Measurements from ENCODE around the gene MYL10.

DNA sequence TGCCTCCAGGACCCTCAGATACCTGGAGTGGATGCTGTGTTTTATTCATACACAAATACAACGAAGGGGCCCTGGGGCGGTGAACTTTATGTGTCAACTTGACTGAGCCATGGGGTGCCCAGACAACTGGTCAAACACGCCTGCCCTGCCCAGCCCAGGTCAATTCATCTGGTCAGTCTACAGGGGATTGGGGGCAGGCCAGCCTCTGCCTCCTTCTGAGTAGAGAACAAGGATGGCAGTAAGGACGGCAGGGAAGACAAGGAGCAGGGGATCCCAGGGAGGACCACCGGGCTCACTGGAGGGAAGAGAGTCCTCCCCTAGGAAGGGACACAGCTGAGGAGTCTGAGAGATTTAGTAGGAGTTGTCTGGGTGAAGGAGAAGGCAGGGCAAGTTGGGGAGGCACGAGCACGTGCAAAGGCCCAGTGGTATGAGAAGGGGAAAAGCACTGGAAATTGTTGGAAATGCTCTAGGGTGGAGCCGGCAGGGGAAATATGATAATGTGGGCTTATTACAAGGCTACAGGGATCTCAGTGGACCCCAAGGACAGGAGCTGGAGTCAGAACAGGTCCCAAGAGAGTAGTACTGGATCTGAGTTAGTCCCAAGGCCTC is 63.4 kb downstream of the MYL10 start:
- TF ChIP-seq, protein P1, sequence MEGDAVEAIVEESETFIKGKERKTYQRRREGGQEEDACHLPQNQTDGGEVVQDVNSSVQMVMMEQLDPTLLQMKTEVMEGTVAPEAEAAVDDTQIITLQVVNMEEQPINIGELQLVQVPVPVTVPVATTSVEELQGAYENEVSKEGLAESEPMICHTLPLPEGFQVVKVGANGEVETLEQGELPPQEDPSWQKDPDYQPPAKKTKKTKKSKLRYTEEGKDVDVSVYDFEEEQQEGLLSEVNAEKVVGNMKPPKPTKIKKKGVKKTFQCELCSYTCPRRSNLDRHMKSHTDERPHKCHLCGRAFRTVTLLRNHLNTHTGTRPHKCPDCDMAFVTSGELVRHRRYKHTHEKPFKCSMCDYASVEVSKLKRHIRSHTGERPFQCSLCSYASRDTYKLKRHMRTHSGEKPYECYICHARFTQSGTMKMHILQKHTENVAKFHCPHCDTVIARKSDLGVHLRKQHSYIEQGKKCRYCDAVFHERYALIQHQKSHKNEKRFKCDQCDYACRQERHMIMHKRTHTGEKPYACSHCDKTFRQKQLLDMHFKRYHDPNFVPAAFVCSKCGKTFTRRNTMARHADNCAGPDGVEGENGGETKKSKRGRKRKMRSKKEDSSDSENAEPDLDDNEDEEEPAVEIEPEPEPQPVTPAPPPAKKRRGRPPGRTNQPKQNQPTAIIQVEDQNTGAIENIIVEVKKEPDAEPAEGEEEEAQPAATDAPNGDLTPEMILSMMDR (conservative IDR thresholded peaks at IDR 0.05; ENCODE audit: low read depth in 2 of 2): no peak
- TF ChIP-seq, protein P2, sequence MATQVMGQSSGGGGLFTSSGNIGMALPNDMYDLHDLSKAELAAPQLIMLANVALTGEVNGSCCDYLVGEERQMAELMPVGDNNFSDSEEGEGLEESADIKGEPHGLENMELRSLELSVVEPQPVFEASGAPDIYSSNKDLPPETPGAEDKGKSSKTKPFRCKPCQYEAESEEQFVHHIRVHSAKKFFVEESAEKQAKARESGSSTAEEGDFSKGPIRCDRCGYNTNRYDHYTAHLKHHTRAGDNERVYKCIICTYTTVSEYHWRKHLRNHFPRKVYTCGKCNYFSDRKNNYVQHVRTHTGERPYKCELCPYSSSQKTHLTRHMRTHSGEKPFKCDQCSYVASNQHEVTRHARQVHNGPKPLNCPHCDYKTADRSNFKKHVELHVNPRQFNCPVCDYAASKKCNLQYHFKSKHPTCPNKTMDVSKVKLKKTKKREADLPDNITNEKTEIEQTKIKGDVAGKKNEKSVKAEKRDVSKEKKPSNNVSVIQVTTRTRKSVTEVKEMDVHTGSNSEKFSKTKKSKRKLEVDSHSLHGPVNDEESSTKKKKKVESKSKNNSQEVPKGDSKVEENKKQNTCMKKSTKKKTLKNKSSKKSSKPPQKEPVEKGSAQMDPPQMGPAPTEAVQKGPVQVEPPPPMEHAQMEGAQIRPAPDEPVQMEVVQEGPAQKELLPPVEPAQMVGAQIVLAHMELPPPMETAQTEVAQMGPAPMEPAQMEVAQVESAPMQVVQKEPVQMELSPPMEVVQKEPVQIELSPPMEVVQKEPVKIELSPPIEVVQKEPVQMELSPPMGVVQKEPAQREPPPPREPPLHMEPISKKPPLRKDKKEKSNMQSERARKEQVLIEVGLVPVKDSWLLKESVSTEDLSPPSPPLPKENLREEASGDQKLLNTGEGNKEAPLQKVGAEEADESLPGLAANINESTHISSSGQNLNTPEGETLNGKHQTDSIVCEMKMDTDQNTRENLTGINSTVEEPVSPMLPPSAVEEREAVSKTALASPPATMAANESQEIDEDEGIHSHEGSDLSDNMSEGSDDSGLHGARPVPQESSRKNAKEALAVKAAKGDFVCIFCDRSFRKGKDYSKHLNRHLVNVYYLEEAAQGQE (IDR thresholded peaks at IDR 0.05; ENCODE audit: unreplicated experiment): no peak
- no peak for TF ChIP-seq EZH2 (IDR thresholded peaks at IDR 0.05; ENCODE audit: low read depth, unreplicated experiment)
- TF ChIP-seq JUNB (IDR thresholded peaks at IDR 0.05; ENCODE audit: unreplicated experiment): no peak
- no peak for TF ChIP-seq EZH2phosphoT487 (IDR thresholded peaks at IDR 0.05; ENCODE audit: unreplicated experiment)
- TF ChIP-seq POLR2AphosphoS5 (IDR thresholded peaks at IDR 0.05; ENCODE audit: low read depth): no peak
- TF ChIP-seq CREB1 (CRISPR knock-in tag; IDR thresholded peaks at IDR 0.05; ENCODE audit: low read depth): no peak
- TF ChIP-seq ZNF331 (CRISPR knock-in tag; IDR thresholded peaks at IDR 0.05; ENCODE audit: low read depth): no peak

Data from GM23338 (cell line).